NCI-H187 treated with DMSO at 0.1 percent for 48 hours (cell line): ENCODE results near the gene LMAN2.
"Not testable (repeated sequence)": the region's sequence is repeated elsewhere in the genome, so short reads cannot be mapped to it uniquely, and the experiment has no call there.

Experiments
- DNase-seq: peaks from one replicate; lab custom pipeline; 2025; lab: John Stamatoyannopoulos, UW

Gene LMAN2

GRCh38 chr5:177364159-177364962 lies 12.9 kb upstream of the LMAN2 start:
- DNase-seq = no peak

GRCh38 chr5:177363565-177363964 lies 12.1 kb upstream of the LMAN2 start:
- DNase-seq = no peak

GRCh38 chr5:177362610-177363507 lies 11.4 kb upstream of the LMAN2 start:
- DNase-seq = no peak

- no peak for DNase-seq
Observed at GRCh38 chr5:177362292-177362609, 10.8 kb upstream of the LMAN2 start.

GRCh38 chr5:177361418-177362291 lies 10.2 kb upstream of the LMAN2 start:
- no peak for DNase-seq

GRCh38 chr5:177360740-177361139 lies 9.3 kb upstream of the LMAN2 start:
- DNase-seq = not testable (repeated sequence)

- no peak for DNase-seq
Observed at GRCh38 chr5:177359860-177360259, 8.4 kb upstream of the LMAN2 start.

- DNase-seq = no peak
Observed at GRCh38 chr5:177359451-177359851, 8.0 kb upstream of the LMAN2 start.

GRCh38 chr5:177358370-177358819 lies 6.9 kb upstream of the LMAN2 start:
- no peak for DNase-seq

GRCh38 chr5:177357459-177358351 lies 6.2 kb upstream of the LMAN2 start, which contains the start of gene RGS14:
RGS14 (plus strand) TSS chr5:177357924; CDS start chr5:177358025, 101 bp downstream.
- peak; percentile 29 for DNase-seq

- no peak for DNase-seq
Observed at GRCh38 chr5:177357146-177357458, 5.6 kb upstream of the LMAN2 start.

- no peak for DNase-seq
Observed at GRCh38 chr5:177356746-177357145, 5.3 kb upstream of the LMAN2 start.

- DNase-seq = no peak
Observed at GRCh38 chr5:177355868-177356168, 4.3 kb upstream of the LMAN2 start.

- no peak for DNase-seq
Observed at GRCh38 chr5:177355162-177355867, 3.8 kb upstream of the LMAN2 start.

- DNase-seq = no peak
Observed at GRCh38 chr5:177354711-177355110, 3.2 kb upstream of the LMAN2 start.

- DNase-seq = no peak
Observed at GRCh38 chr5:177354256-177354655, 2.8 kb upstream of the LMAN2 start.

GRCh38 chr5:177353093-177353492 lies 1.6 kb upstream of the LMAN2 start:
- no peak for DNase-seq

GRCh38 chr5:177350776-177351391 lies 584 bp downstream of the LMAN2 start:
- no peak for DNase-seq

GRCh38 chr5:177349762-177350161 lies 1.7 kb downstream of the LMAN2 start:
- no peak for DNase-seq

- no peak for DNase-seq
Observed at GRCh38 chr5:177349362-177349647, 2.2 kb downstream of the LMAN2 start.

GRCh38 chr5:177347699-177348098 lies 3.8 kb downstream of the LMAN2 start:
- DNase-seq = no peak
